GM12892 (cell line): ENCODE measurements around the gene PAX5.

Source experiments
- POLR2A ChIP-seq: IDR thresholded peaks from 2 replicates; pipeline ENCODE4 v1.6.1; 2011; ENCODE audit warnings: low read depth, low read length, control low read depth
- POLR2AphosphoS5 ChIP-seq: IDR thresholded peaks from 2 replicates; pipeline ENCODE4 v1.6.1; 2011; ENCODE audit warnings: low read depth, low read length, control low read depth
- TAF1 ChIP-seq: IDR thresholded peaks from 2 replicates; pipeline ENCODE4 v1.6.1; 2011; ENCODE audit warnings: low read depth, mild to moderate bottlenecking, control low read depth, low read length, borderline replicate concordance

DNA sequence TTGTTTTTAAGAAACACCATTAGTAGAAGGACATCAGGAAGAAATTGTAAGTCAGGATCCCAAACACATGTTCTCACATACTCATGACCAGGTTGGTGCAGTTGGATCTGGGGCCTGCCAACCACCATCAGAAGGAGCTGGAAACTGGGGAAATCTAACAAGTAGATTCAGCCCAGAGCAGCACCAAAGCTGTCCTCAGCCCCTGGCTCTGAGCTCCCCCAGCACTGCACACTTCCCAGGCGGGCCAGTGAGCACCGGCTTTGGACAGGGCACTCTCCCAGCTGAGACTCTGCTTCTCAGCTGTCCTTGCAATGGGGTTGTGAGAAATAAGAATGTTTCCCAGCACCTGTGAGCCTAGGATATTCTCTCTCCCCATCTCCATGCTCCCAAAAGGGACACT, 162.5 kb downstream of the PAX5 start:
- TF ChIP-seq POLR2A (no peak), POLR2AphosphoS5 (no peak), TAF1 (no peak)
